Endothelial cell of umbilical vein (primary cell): ENCODE results near the gene ENTPD1.

ENCODE experiments used
- EZH2 ChIP-seq: IDR thresholded peaks from 2 replicates; pipeline ENCODE4 v1.6.1; 2012; ENCODE audit warnings: borderline replicate concordance, low read depth, mild to moderate bottlenecking, moderate library complexity, low read length, inconsistent platforms; ENCODE audit not compliant: severe bottlenecking
- MYC ChIP-seq: IDR thresholded peaks from one replicate; pipeline ENCODE4 v1.6.1; 2011; ENCODE audit warnings: mild to moderate bottlenecking, low read depth, low read length
- POLR2A ChIP-seq: IDR thresholded peaks from 2 replicates; pipeline ENCODE4 v1.6.1; 2012; ENCODE audit warnings: low read depth, mild to moderate bottlenecking, control low read depth, low read length
- POLR2AphosphoS5 ChIP-seq: IDR thresholded peaks from 2 replicates; pipeline ENCODE4 v1.6.1; 2012; ENCODE audit warnings: low read depth, mild to moderate bottlenecking, control low read depth, low read length, moderate library complexity; ENCODE audit not compliant: insufficient read depth
- TF ChIP-seq, protein P1 (sequence below), 2 donors: IDR thresholded peaks; 1 replicate in 1 of 2; 2 replicates in 1 of 2; pipeline ENCODE4 v1.5.1; 2011; ENCODE audit warnings: low read length in 2 of 2, mild to moderate bottlenecking in 2 of 2, moderate library complexity in 2 of 2, control low read depth in 1 of 2, inconsistent platforms in 1 of 2, low read depth in 1 of 2; ENCODE audit not compliant: insufficient read depth in 1 of 2; ENCODE audit errors: extremely low read depth in 1 of 2

DNA sequence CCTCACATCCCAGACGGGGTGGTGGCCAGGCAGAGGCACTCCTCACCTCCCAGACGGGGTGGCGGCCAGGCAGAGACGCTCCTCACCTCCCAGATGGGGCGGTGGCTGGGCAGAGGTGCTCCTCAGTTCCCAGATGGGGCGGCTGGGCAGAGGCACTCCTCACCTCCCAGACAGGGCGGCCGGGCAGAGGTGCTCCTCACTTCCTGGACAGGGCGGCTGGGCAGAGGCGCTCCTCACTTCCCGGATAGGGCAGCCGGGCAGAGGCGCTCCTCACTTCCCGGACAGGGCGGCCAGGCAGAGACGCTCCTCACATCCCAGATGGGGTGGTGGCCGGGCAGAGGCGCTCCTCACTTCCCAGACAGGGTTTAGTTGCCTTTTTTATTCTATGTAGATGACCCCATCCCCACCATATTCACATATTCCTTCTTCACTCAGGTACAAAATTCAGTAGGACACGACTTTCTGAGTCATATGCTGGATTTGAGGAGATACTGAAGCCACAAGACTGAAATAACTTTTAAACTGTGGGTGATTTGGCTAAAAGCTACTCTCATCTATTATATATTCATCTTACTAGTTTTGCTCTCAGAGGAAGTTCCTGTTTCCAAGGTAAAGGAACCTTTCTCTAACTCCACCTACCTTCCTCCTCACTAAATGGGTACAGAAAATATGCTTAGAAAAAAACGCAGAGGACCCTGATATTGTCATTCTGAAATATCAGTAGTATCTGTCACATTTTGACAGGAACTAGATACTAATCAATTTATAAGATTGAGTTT, 54.4 kb downstream of the ENTPD1 start:
- TF ChIP-seq MYC (no peak), EZH2 (no peak), POLR2A (no peak), POLR2AphosphoS5 (no peak)
- TF ChIP-seq, protein P1, sequence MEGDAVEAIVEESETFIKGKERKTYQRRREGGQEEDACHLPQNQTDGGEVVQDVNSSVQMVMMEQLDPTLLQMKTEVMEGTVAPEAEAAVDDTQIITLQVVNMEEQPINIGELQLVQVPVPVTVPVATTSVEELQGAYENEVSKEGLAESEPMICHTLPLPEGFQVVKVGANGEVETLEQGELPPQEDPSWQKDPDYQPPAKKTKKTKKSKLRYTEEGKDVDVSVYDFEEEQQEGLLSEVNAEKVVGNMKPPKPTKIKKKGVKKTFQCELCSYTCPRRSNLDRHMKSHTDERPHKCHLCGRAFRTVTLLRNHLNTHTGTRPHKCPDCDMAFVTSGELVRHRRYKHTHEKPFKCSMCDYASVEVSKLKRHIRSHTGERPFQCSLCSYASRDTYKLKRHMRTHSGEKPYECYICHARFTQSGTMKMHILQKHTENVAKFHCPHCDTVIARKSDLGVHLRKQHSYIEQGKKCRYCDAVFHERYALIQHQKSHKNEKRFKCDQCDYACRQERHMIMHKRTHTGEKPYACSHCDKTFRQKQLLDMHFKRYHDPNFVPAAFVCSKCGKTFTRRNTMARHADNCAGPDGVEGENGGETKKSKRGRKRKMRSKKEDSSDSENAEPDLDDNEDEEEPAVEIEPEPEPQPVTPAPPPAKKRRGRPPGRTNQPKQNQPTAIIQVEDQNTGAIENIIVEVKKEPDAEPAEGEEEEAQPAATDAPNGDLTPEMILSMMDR (IDR thresholded peaks at IDR 0.05; ENCODE audit: extremely low read depth in 1 of 2, insufficient read depth in 1 of 2, low read depth in 1 of 2, low read length in 2 of 2): no peak
